Measurements from ENCODE around the gene SDCBP2.

SDCBP2 gene

GRCh38 chr20:1320902-1321653 lies 7.9 kb downstream of the SDCBP2 start:
- Histone ChIP-seq H3K79me2 (ENCODE audit: insufficient read depth, low read depth) (peaks cover 8% of the 10 kb centered on the region), H3K4me2 (no peak overlapping the region), H4K20me1 (ENCODE audit: insufficient read depth) (no peaks in the 10 kb centered on the region), H3K36me3 (ENCODE audit: insufficient read depth) (no peaks in the 10 kb centered on the region), H3K27ac (no peak overlapping the region), H3K4me1 (ENCODE audit: low read depth, poor library complexity, severe bottlenecking) (peaks cover 27% of the 10 kb centered on the region), H3K4me3 (IDR thresholded peaks at IDR 0.05; ENCODE audit: insufficient read depth, low read depth, low read length) (no peak overlapping the region), H3K9ac (no peak overlapping the region), H3K27me3 (ENCODE audit: insufficient read depth, low read depth) (no peaks in the 10 kb centered on the region), H2AFZ (ENCODE audit: low read depth) (no peak overlapping the region)
- TF ChIP-seq CTCF (conservative IDR thresholded peaks at IDR 0.05; ENCODE audit: low read depth, low read length): no peak

- TF ChIP-seq CTCF (conservative IDR thresholded peaks at IDR 0.05; ENCODE audit: low read depth, low read length): no peak
- Histone ChIP-seq H3K4me2 (no peak overlapping the region), H2AFZ (ENCODE audit: low read depth) (no peak overlapping the region), H3K4me1 (ENCODE audit: low read depth, poor library complexity, severe bottlenecking) (peaks cover 26% of the 10 kb centered on the region), H4K20me1 (ENCODE audit: insufficient read depth) (no peaks in the 10 kb centered on the region), H3K27me3 (ENCODE audit: insufficient read depth, low read depth) (no peaks in the 10 kb centered on the region), H3K79me2 (ENCODE audit: insufficient read depth, low read depth) (no peaks in the 10 kb centered on the region), H3K36me3 (ENCODE audit: insufficient read depth) (no peaks in the 10 kb centered on the region), H3K4me3 (IDR thresholded peaks at IDR 0.05; ENCODE audit: insufficient read depth, low read depth, low read length) (no peak overlapping the region), H3K9ac (no peak overlapping the region), H3K27ac (no peak overlapping the region)
Observed at GRCh38 chr20:1320016-1320415, 8.9 kb downstream of the SDCBP2 start.

DNA sequence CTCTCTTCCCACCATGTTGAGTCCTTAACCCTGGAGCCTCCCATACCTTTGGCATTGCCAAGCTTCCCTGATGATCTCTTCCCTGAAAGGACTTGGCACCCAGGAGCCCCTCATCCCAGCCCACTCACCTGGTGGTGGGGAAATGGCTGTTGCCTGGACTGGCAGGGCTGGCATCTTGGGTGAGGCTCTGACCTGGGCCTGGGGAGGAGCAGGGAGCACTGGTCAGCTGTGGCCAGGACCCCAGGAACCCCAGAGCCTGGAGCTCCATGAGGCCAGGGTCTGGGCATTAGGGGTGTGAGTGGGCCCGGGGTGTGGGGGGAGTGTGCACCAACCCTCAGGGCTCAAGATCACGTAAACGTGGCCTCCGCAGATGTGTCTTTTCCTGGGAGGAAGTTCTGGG lies 9.5 kb downstream of the SDCBP2 start:
- H3K4me1 ChIP-seq (ENCODE audit: low read depth, poor library complexity, severe bottlenecking): peaks cover 22% of the 10 kb centered on the region
- H3K9ac ChIP-seq: no peak overlapping the region
- no peaks in the 10 kb centered on the region for H3K27me3 ChIP-seq (ENCODE audit: insufficient read depth, low read depth)
- no peak overlapping the region for H3K4me3 ChIP-seq (IDR thresholded peaks at IDR 0.05; ENCODE audit: insufficient read depth, low read depth, low read length)
- no peaks in the 10 kb centered on the region for H3K36me3 ChIP-seq (ENCODE audit: insufficient read depth)
- TF ChIP-seq CTCF (conservative IDR thresholded peaks at IDR 0.05; ENCODE audit: low read depth, low read length): no peak
- no peaks in the 10 kb centered on the region for H4K20me1 ChIP-seq (ENCODE audit: insufficient read depth)
- no peak overlapping the region for H2AFZ ChIP-seq (ENCODE audit: low read depth)
- no peaks in the 10 kb centered on the region for H3K79me2 ChIP-seq (ENCODE audit: insufficient read depth, low read depth)
- no peak overlapping the region for H3K27ac ChIP-seq
- no peak overlapping the region for H3K4me2 ChIP-seq

DNA sequence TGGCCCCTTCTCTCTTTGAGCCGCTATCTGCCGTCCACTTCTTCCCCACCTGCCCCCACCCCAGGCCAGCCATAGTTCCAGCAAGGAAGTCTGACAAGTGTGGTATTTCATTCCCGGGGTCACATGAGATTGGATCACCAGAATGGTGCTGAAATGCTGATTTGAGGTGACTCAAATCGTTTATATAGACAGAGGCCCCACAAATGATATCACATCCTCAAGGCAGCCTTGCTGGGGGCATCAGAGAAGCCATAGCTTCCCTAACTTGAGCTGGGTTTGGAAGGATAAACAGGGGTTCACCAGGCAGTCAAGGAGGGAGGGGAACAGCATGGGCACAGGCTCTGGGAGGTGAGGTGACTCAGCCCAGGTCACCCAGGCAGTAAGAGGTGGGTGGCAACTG lies 9.9 kb downstream of the SDCBP2 start:
- peaks cover 21% of the 10 kb centered on the region for H3K4me1 ChIP-seq (ENCODE audit: low read depth, poor library complexity, severe bottlenecking)
- H3K36me3 ChIP-seq (ENCODE audit: insufficient read depth): no peaks in the 10 kb centered on the region
- H2AFZ ChIP-seq (ENCODE audit: low read depth): no peak overlapping the region
- no peak overlapping the region for H3K9ac ChIP-seq
- no peaks in the 10 kb centered on the region for H3K79me2 ChIP-seq (ENCODE audit: insufficient read depth, low read depth)
- no peak overlapping the region for H3K27ac ChIP-seq
- no peak for TF ChIP-seq CTCF (conservative IDR thresholded peaks at IDR 0.05; ENCODE audit: low read depth, low read length)
- no peaks in the 10 kb centered on the region for H4K20me1 ChIP-seq (ENCODE audit: insufficient read depth)
- no peak overlapping the region for H3K4me3 ChIP-seq (IDR thresholded peaks at IDR 0.05; ENCODE audit: insufficient read depth, low read depth, low read length)
- H3K4me2 ChIP-seq: peak overlapping the region; percentile 73; the same call in 1 of the 2 replicates
- no peaks in the 10 kb centered on the region for H3K27me3 ChIP-seq (ENCODE audit: insufficient read depth, low read depth)
